ENCODE measurements around the gene POLR3H. TPM values are rescaled to one million over a fixed set of nuclear protein-coding genes. Genes with fewer than 3 reads are reported as not detected.

Gene POLR3H
- total RNA-seq, 1 experiment from 2014 or later, result 21.2 TPM

DNA sequence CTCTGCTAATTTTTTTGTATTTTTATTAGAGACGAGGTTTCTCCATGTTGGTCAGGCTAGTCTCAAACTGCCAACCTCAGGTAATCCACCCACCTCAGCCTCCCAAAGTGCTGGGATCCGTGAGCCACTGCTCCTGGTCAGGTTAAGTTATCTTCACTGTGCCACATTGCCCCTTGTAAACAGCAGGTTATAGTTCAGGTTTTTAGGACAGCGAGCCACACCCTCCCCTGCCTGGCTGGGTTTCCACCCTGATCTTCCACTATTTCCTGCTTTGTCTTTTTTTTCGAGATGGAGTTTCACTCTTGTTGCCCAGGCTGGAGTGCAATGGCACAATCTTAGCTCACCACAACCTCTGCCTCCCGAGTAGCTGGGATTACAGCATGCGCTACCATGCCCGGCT lies 59.2 kb downstream of the POLR3H start:
- intact Hi-C loops (cut with micrococcal nuclease), result no loop called here
- DNase-seq, result no peak
- BruUV-seq (replicated peaks), result no TSS peak
- Histone ChIP-seq H3F3A (ENCODE audit: low read length, unreplicated experiment) (no peaks in the 10 kb centered on the region), H3K4me2 (ENCODE audit: low read length) (no peak overlapping the region), H3K27ac (ENCODE audit: low read length) (no peak overlapping the region), H3K9me3 (ENCODE audit: low read length) (no peaks in the 10 kb centered on the region), H3K27me3 (ENCODE audit: low read length) (no peaks in the 10 kb centered on the region), H4K20me1 (ENCODE audit: low read length) (peaks cover 8% of the 10 kb centered on the region; the same call in 1 of the 2 replicates), H3K79me2 (ENCODE audit: low read length) (peaks cover 93% of the 10 kb centered on the region), H3K4me3 (ENCODE audit: low read length) (no peak overlapping the region), H3K9ac (ENCODE audit: low read length) (no peak overlapping the region), H3K9me2 (replicated peaks; ENCODE audit: low read length) (no peaks in the 10 kb centered on the region), H2AFZ (ENCODE audit: low read length) (no peak overlapping the region), H3K4me1 (ENCODE audit: insufficient read depth, low read length) (0 out of 2 replicates have a peak, but pooled peaks cover 5% of the 10 kb centered on the region), H3K36me3 (ENCODE audit: low read depth, low read length) (no peaks in the 10 kb centered on the region; the same call in 1 of the 2 replicates)
- CTCF ChIA-PET, result no interaction called here
- ATAC-seq, result no peak
- TF ChIP-seq EZH2phosphoT487 (IDR thresholded peaks at IDR 0.05; ENCODE audit: borderline replicate concordance, low read length) (no peak), EZH2 (IDR thresholded peaks at IDR 0.05; ENCODE audit: low read length, unreplicated experiment) (no peak)
- TF ChIP-seq, protein P1, sequence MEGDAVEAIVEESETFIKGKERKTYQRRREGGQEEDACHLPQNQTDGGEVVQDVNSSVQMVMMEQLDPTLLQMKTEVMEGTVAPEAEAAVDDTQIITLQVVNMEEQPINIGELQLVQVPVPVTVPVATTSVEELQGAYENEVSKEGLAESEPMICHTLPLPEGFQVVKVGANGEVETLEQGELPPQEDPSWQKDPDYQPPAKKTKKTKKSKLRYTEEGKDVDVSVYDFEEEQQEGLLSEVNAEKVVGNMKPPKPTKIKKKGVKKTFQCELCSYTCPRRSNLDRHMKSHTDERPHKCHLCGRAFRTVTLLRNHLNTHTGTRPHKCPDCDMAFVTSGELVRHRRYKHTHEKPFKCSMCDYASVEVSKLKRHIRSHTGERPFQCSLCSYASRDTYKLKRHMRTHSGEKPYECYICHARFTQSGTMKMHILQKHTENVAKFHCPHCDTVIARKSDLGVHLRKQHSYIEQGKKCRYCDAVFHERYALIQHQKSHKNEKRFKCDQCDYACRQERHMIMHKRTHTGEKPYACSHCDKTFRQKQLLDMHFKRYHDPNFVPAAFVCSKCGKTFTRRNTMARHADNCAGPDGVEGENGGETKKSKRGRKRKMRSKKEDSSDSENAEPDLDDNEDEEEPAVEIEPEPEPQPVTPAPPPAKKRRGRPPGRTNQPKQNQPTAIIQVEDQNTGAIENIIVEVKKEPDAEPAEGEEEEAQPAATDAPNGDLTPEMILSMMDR (conservative IDR thresholded peaks at IDR 0.05; ENCODE audit: low read depth, low read length), result no peak
- POLR2A ChIA-PET (ENCODE audit: unreplicated experiment), result no interaction called here

DNA sequence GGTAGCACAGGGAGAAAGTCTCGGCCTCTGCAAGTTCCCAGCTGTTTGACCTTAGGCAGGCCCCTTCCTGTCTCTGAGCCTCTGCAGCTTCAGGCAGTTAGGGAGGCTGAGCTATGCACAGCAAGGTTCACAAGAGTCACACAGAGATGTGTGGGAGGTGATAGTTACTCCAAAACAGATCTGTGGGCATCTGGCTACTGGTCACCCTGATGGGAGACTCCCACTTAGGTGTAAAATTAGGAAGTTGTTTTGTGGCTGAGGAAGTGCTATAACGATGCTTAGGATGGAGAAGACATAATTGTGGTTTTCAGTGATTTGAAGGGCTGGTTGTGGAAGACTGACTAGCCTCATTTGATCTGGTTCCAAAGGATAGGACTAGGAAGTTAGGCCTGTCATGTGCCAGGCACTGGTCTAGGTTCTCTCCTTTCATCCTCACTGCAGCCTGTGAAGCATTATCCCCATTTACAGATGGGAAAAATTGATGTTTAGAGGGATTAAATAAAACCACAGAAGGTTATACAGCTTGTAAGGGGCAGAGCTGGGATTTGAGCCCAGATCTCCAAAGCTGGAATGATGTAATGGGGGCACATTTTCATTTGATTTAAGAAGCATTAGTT lies 61.8 kb downstream of the POLR3H start:
- TF ChIP-seq EZH2phosphoT487 (IDR thresholded peaks at IDR 0.05; ENCODE audit: borderline replicate concordance, low read length), result no peak
- TF ChIP-seq EZH2 (IDR thresholded peaks at IDR 0.05; ENCODE audit: low read length, unreplicated experiment), result no peak
- TF ChIP-seq, protein P1 (conservative IDR thresholded peaks at IDR 0.05; ENCODE audit: low read depth, low read length), result no peak
- no TSS peak for BruUV-seq (replicated peaks)
- ChIA-PET POLR2A (ENCODE audit: unreplicated experiment) (no interaction called here), CTCF (no interaction called here)
- peaks cover 11% of the 10 kb centered on the region; the same call in 1 of the 2 replicates for H4K20me1 ChIP-seq (ENCODE audit: low read length)
- no peak for DNase-seq
- ATAC-seq, result no peak
- no peak overlapping the region for H3K27ac ChIP-seq (ENCODE audit: low read length)
- H3K9me3 ChIP-seq (ENCODE audit: low read length), result no peaks in the 10 kb centered on the region
- H2AFZ ChIP-seq (ENCODE audit: low read length), result no peak overlapping the region
- H3F3A ChIP-seq (ENCODE audit: low read length, unreplicated experiment), result no peaks in the 10 kb centered on the region
- no peak overlapping the region for H3K9ac ChIP-seq (ENCODE audit: low read length)
- no peak overlapping the region for H3K4me2 ChIP-seq (ENCODE audit: low read length)
- no peak overlapping the region for H3K4me3 ChIP-seq (ENCODE audit: low read length)
- no peaks in the 10 kb centered on the region for H3K27me3 ChIP-seq (ENCODE audit: low read length)
- H3K79me2 ChIP-seq (ENCODE audit: low read length), result peaks cover 93% of the 10 kb centered on the region
- no peaks in the 10 kb centered on the region for H3K36me3 ChIP-seq (ENCODE audit: low read depth, low read length)
- 0 out of 2 replicates have a peak, but pooled peaks cover 5% of the 10 kb centered on the region for H3K4me1 ChIP-seq (ENCODE audit: insufficient read depth, low read length)
- intact Hi-C loops (cut with micrococcal nuclease), result no loop called here
- H3K9me2 ChIP-seq (replicated peaks; ENCODE audit: low read length), result no peaks in the 10 kb centered on the region

DNA sequence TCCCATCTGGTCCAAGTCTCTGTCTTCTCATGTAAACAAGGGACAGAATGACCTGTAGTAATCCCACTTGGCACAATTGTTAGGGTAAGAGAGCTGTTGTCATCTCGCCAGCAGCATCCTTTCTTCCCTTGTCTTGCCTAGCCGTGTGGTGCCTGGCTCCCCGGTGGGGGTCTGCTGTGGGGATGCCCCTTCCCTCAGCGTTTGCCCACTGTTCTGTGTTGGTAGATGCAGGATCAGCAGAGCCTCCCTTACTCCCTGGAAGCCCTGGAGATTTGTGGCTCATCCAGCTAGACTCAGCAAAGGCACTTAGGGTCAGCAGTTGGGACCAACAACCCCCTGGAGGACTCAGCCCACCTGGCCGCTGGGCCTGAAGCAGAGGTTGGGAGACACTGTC lies 62.3 kb downstream of the POLR3H start:
- H3K9me2 ChIP-seq (replicated peaks; ENCODE audit: low read length), result no peaks in the 10 kb centered on the region
- H4K20me1 ChIP-seq (ENCODE audit: low read length), result peaks cover 11% of the 10 kb centered on the region; the same call in 1 of the 2 replicates
- no peaks in the 10 kb centered on the region for H3K27me3 ChIP-seq (ENCODE audit: low read length)
- intact Hi-C loops (cut with micrococcal nuclease), result no loop called here
- no peak overlapping the region for H2AFZ ChIP-seq (ENCODE audit: low read length)
- H3K36me3 ChIP-seq (ENCODE audit: low read depth, low read length), result no peaks in the 10 kb centered on the region
- no peak overlapping the region for H3K4me2 ChIP-seq (ENCODE audit: low read length)
- H3K79me2 ChIP-seq (ENCODE audit: low read length), result peaks cover 91% of the 10 kb centered on the region
- H3K9ac ChIP-seq (ENCODE audit: low read length), result no peak overlapping the region
- H3K4me3 ChIP-seq (ENCODE audit: low read length), result no peak overlapping the region
- ATAC-seq (no peak), DNase-seq (no peak)
- POLR2A ChIA-PET (ENCODE audit: unreplicated experiment), result no interaction called here
- no TSS peak for BruUV-seq (replicated peaks)
- no peak overlapping the region for H3K27ac ChIP-seq (ENCODE audit: low read length)
- CTCF ChIA-PET, result no interaction called here
- H3F3A ChIP-seq (ENCODE audit: low read length, unreplicated experiment), result no peaks in the 10 kb centered on the region
- TF ChIP-seq, protein P1 (conservative IDR thresholded peaks at IDR 0.05; ENCODE audit: low read depth, low read length), result no peak
- TF ChIP-seq EZH2phosphoT487 (IDR thresholded peaks at IDR 0.05; ENCODE audit: borderline replicate concordance, low read length) (no peak), EZH2 (IDR thresholded peaks at IDR 0.05; ENCODE audit: low read length, unreplicated experiment) (no peak)
- H3K4me1 ChIP-seq (ENCODE audit: insufficient read depth, low read length), result 0 out of 2 replicates have a peak, but pooled peaks cover 5% of the 10 kb centered on the region
- H3K9me3 ChIP-seq (ENCODE audit: low read length), result no peaks in the 10 kb centered on the region

All from PC-3 (cell line).